ENCODE data around the gene DCC. TPM values are rescaled to one million over a fixed set of nuclear protein-coding genes. Genes with fewer than 3 reads are reported as not detected.

Gene DCC
- total and polyA plus RNA-seq, 2 of the 8 experiments (the other 6 are each of a cell fraction or from before 2014, with no cell fraction given), result 0.14 to 1.4 TPM

DNA sequence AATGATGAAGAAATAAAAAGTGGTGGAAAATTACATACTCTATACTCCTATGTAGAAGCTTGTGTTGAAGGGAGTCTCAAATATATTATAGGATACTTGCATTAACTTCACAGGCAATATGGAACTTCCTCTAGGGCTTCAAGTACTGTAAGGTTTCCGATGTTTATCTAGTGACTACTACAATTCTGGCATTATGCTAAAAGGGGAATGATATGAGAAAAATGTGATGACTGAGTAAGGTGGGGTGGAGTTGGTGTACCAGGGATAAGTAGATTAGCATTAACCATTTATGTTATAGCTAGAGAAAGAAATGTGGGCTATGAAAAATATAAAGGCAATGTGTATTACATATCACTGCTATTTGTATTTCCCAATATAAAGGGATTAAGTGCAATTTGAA lies 229.5 kb downstream of the DCC start:
- FAIRE-seq, result no peak
- TF ChIP-seq SIX5 (IDR thresholded peaks at IDR 0.05; ENCODE audit: low read depth, low read length), result no peak
- no peak for TF ChIP-seq ZNF274 (IDR thresholded peaks at IDR 0.05; ENCODE audit: borderline replicate concordance, extremely low read depth, low read length)
- no peak overlapping the region for H2BK5ac ChIP-seq (ENCODE audit: low read depth, low read length)
- no peak for DNase-seq (ENCODE audit: low read depth in 1 of 2, low spot score in 2 of 2)
- H2BK12ac ChIP-seq (ENCODE audit: low read depth, low read length), result no peak overlapping the region
- 94% methylated on average over 1 of the region's 1 CpG; no CpG with 5 or more reads in 1 of the 2 experiments for WGBS, 2 experiments (ENCODE audit: extremely low coverage in 1 of 2, insufficient coverage in 1 of 2, insufficient read length in 1 of 2, insufficient replicate concordance in 2 of 2, low coverage in 1 of 2, low lambda C conversion rate in 2 of 2, missing lambda C conversion rate in 1 of 2)
- no peaks in the 10 kb centered on the region for H3K27me3 ChIP-seq (replicated peaks in 1 of 4; ENCODE audit: control insufficient read depth in 3 of 4, extremely low read depth in 1 of 4, insufficient read depth in 3 of 4, low read length in 3 of 4)
- no peak overlapping the region for H3K4ac ChIP-seq (replicated peaks; ENCODE audit: insufficient read length, low read depth, low read length)
- no peaks in the 10 kb centered on the region for H4K20me1 ChIP-seq (replicated peaks in 1 of 2; ENCODE audit: control insufficient read depth in 1 of 2, insufficient read depth in 2 of 2, low read length in 2 of 2)
- H2AFZ ChIP-seq (ENCODE audit: low read length), result no peak overlapping the region
- no peaks in the 10 kb centered on the region for H3K23me2 ChIP-seq (ENCODE audit: low read depth, low read length)
- H3K79me1 ChIP-seq (ENCODE audit: low read depth, low read length), result no peaks in the 10 kb centered on the region
- POLR2A ChIA-PET (ENCODE audit: partially characterized antibody), result no interaction called here
- H3K4me2 ChIP-seq (ENCODE audit: insufficient read depth in 1 of 2, low read depth in 2 of 2, low read length in 2 of 2), result no peak overlapping the region
- H4K8ac ChIP-seq (ENCODE audit: extremely low read depth, insufficient read depth, low read length), result no peak overlapping the region
- no peak overlapping the region for H2BK20ac ChIP-seq (ENCODE audit: low read length)
- H2AK5ac ChIP-seq (ENCODE audit: low read depth, low read length), result no peak overlapping the region
- H2BK120ac ChIP-seq (replicated peaks; ENCODE audit: low read depth, low read length), result no peak overlapping the region
- H3K56ac ChIP-seq (replicated peaks; ENCODE audit: insufficient read length, low read depth, low read length), result no peak overlapping the region
- no peak overlapping the region for H3K14ac ChIP-seq (ENCODE audit: insufficient read length)
- no peak overlapping the region for H3K23ac ChIP-seq (ENCODE audit: insufficient read length)
- H3K79me2 ChIP-seq (ENCODE audit: control insufficient read depth in 1 of 2, insufficient read depth in 2 of 2, low read length in 2 of 2), result no peaks in the 10 kb centered on the region
- H3K4me3 ChIP-seq (ENCODE audit: extremely low read depth in 1 of 4, insufficient read depth in 2 of 4, low read depth in 3 of 4, low read length in 4 of 4), result no peak overlapping the region
- no peaks in the 10 kb centered on the region for H3K9me3 ChIP-seq (ENCODE audit: insufficient read depth in 2 of 2, low read depth in 1 of 2, low read length in 1 of 2)
- no peaks in the 10 kb centered on the region for H3K36me3 ChIP-seq (ENCODE audit: control insufficient read depth in 2 of 4, insufficient read depth in 4 of 4, low read length in 3 of 4)
- H3K4me1 ChIP-seq (replicated peaks in 1 of 4; ENCODE audit: control insufficient read depth in 3 of 4, insufficient read depth in 4 of 4, low read length in 3 of 4), result no peaks in the 10 kb centered on the region
- H3K9ac ChIP-seq (replicated peaks in 1 of 4; ENCODE audit: extremely low read depth in 1 of 4, low read depth in 3 of 4, low read length in 3 of 4), result no peak overlapping the region
- no peak overlapping the region for H4K5ac ChIP-seq (ENCODE audit: insufficient read length, low read depth, low read length)
- H4K91ac ChIP-seq (replicated peaks; ENCODE audit: insufficient read length, low read length), result no peak overlapping the region
- H3K27ac ChIP-seq (ENCODE audit: low read depth, low read length), result no peak overlapping the region
- CTCF ChIA-PET (ENCODE audit: partially characterized antibody), result interaction anchor here (1.1 to 2.2 kb wide), 2 partner anchors 13 to 281 kb away, joined by 3 to 5 read pairs; no protein-coding TSS in a partner anchor
- no peak overlapping the region for H3K18ac ChIP-seq (ENCODE audit: extremely low read depth, low read length)
- no peak overlapping the region for H2BK15ac ChIP-seq (ENCODE audit: low read length)

Data from H1 (cell line).